ENCODE results near the gene OR2V2.
"Not testable (repeated sequence)": the region's sequence is repeated elsewhere in the genome, so short reads cannot be mapped to it uniquely, and the experiment has no call there.

OR2V2 gene

GRCh38 chr5:181159286-181160151 is 12.1 kb downstream of the OR2V2 start:
- H3K9ac ChIP-seq (ENCODE audit: low read length), result no peak overlapping the region
- H3K4me3 ChIP-seq (ENCODE audit: low read length), result no peak overlapping the region

GRCh38 chr5:181160152-181160754 is 12.9 kb downstream of the OR2V2 start:
- Histone ChIP-seq H3K27me3 (ENCODE audit: control insufficient read depth, insufficient read depth, low read length) (no peaks in the 10 kb centered on the region), H3K4me1 (ENCODE audit: control insufficient read depth, insufficient read depth, low read length) (no peaks in the 10 kb centered on the region), H3K36me3 (ENCODE audit: control insufficient read depth, insufficient read depth, low read length) (no peaks in the 10 kb centered on the region), H3K4me3 (ENCODE audit: low read length) (peak overlapping the region; percentile 49), H3K9ac (ENCODE audit: low read length) (no peak overlapping the region), H3K27ac (ENCODE audit: low read depth, low read length) (peak overlapping the region; percentile 71)

More at GRCh38 chr5:181159286-181160151, 12.1 kb downstream of the OR2V2 start:
- Histone ChIP-seq H3K4me1 (ENCODE audit: control insufficient read depth, insufficient read depth, low read length) (no peaks in the 10 kb centered on the region), H3K27ac (ENCODE audit: low read depth, low read length) (peak overlapping the region; percentile 71), H3K36me3 (ENCODE audit: control insufficient read depth, insufficient read depth, low read length) (no peaks in the 10 kb centered on the region), H3K27me3 (ENCODE audit: control insufficient read depth, insufficient read depth, low read length) (no peaks in the 10 kb centered on the region)

GRCh38 chr5:181160755-181161533 is 13.6 kb downstream of the OR2V2 start:
- H3K9ac ChIP-seq (ENCODE audit: low read length); H3K4me1 ChIP-seq (ENCODE audit: control insufficient read depth, insufficient read depth, low read length); H3K4me3 ChIP-seq (ENCODE audit: low read length); H3K36me3 ChIP-seq (ENCODE audit: control insufficient read depth, insufficient read depth, low read length); H3K27ac ChIP-seq (ENCODE audit: low read depth, low read length); H3K27me3 ChIP-seq (ENCODE audit: control insufficient read depth, insufficient read depth, low read length): not testable (repeated sequence)

GRCh38 chr5:181161534-181162175 is 14.3 kb downstream of the OR2V2 start:
- Histone ChIP-seq H3K4me1 (ENCODE audit: control insufficient read depth, insufficient read depth, low read length) (no peaks in the 10 kb centered on the region), H3K36me3 (ENCODE audit: control insufficient read depth, insufficient read depth, low read length) (no peaks in the 10 kb centered on the region), H3K9ac (ENCODE audit: low read length) (no peak overlapping the region), H3K27me3 (ENCODE audit: control insufficient read depth, insufficient read depth, low read length) (no peaks in the 10 kb centered on the region), H3K4me3 (ENCODE audit: low read length) (no peak overlapping the region), H3K27ac (ENCODE audit: low read depth, low read length) (no peak overlapping the region)

- Histone ChIP-seq H3K36me3 (ENCODE audit: control insufficient read depth, insufficient read depth, low read length) (no peaks in the 10 kb centered on the region), H3K27ac (ENCODE audit: low read depth, low read length) (no peak overlapping the region), H3K27me3 (ENCODE audit: control insufficient read depth, insufficient read depth, low read length) (peaks cover 10% of the 10 kb centered on the region), H3K9ac (ENCODE audit: low read length) (no peak overlapping the region), H3K4me3 (ENCODE audit: low read length) (no peak overlapping the region), H3K4me1 (ENCODE audit: control insufficient read depth, insufficient read depth, low read length) (no peaks in the 10 kb centered on the region)
Measured at GRCh38 chr5:181163487-181164075, 16.2 kb downstream of the OR2V2 start.

- H3K27me3 ChIP-seq (ENCODE audit: control insufficient read depth, insufficient read depth, low read length), result peaks cover 10% of the 10 kb centered on the region
- H3K4me3 ChIP-seq (ENCODE audit: low read length), result no peak overlapping the region
- H3K27ac ChIP-seq (ENCODE audit: low read depth, low read length), result no peak overlapping the region
- H3K4me1 ChIP-seq (ENCODE audit: control insufficient read depth, insufficient read depth, low read length), result no peaks in the 10 kb centered on the region
- H3K36me3 ChIP-seq (ENCODE audit: control insufficient read depth, insufficient read depth, low read length), result no peaks in the 10 kb centered on the region
- H3K9ac ChIP-seq (ENCODE audit: low read length), result no peak overlapping the region
Measured at GRCh38 chr5:181164076-181164952, 16.9 kb downstream of the OR2V2 start.

GRCh38 chr5:181166812-181167733 is 19.7 kb downstream of the OR2V2 start:
- no peak overlapping the region for H3K27ac ChIP-seq (ENCODE audit: low read depth, low read length)

GRCh38 chr5:181167814-181168488 is 20.6 kb downstream of the OR2V2 start:
- Histone ChIP-seq H3K4me1 (ENCODE audit: control insufficient read depth, insufficient read depth, low read length) (no peaks in the 10 kb centered on the region), H3K4me3 (ENCODE audit: low read length) (no peak overlapping the region), H3K9ac (ENCODE audit: low read length) (no peak overlapping the region), H3K27me3 (ENCODE audit: control insufficient read depth, insufficient read depth, low read length) (peaks cover 32% of the 10 kb centered on the region), H3K36me3 (ENCODE audit: control insufficient read depth, insufficient read depth, low read length) (no peaks in the 10 kb centered on the region), H3K27ac (ENCODE audit: low read depth, low read length) (no peak overlapping the region)

More at GRCh38 chr5:181166812-181167733, 19.7 kb downstream of the OR2V2 start:
- no peak overlapping the region for H3K4me3 ChIP-seq (ENCODE audit: low read length)
- H3K27me3 ChIP-seq (ENCODE audit: control insufficient read depth, insufficient read depth, low read length), result peaks cover 29% of the 10 kb centered on the region
- H3K36me3 ChIP-seq (ENCODE audit: control insufficient read depth, insufficient read depth, low read length), result no peaks in the 10 kb centered on the region
- no peaks in the 10 kb centered on the region for H3K4me1 ChIP-seq (ENCODE audit: control insufficient read depth, insufficient read depth, low read length)
- no peak overlapping the region for H3K9ac ChIP-seq (ENCODE audit: low read length)

- Histone ChIP-seq H3K27ac (ENCODE audit: low read depth, low read length) (no peak overlapping the region), H3K4me1 (ENCODE audit: control insufficient read depth, insufficient read depth, low read length) (no peaks in the 10 kb centered on the region), H3K27me3 (ENCODE audit: control insufficient read depth, insufficient read depth, low read length) (peaks cover 38% of the 10 kb centered on the region), H3K4me3 (ENCODE audit: low read length) (no peak overlapping the region), H3K9ac (ENCODE audit: low read length) (no peak overlapping the region), H3K36me3 (ENCODE audit: control insufficient read depth, insufficient read depth, low read length) (no peaks in the 10 kb centered on the region)
Measured at GRCh38 chr5:181168595-181169118, 21.3 kb downstream of the OR2V2 start.

Data from rectal smooth muscle tissue (tissue), 1 donor.